A549 (cell line): ENCODE results near the gene TMEM95.

Experiments
- BHLHE40 ChIP-seq: IDR thresholded peaks from 2 replicates; pipeline ENCODE4 v1.6.1; 2012; ENCODE audit warnings: low read depth, low read length, inconsistent platforms
- CBX8 ChIP-seq: fragments of 200-600 bp; sonication (generic); IDR thresholded peaks from 2 replicates; pipeline ENCODE4 v1.6.1; 2016
- CTCF ChIP-seq: fragments of >200 bp; sonication (Bioruptor Twin); formaldehyde crosslinking; IDR thresholded peaks from 3 replicates; pipeline ENCODE4 v1.5.1; 2016
- EP300 ChIP-seq, 2 experiments: fragments of >200 bp; sonication (Bioruptor Twin); formaldehyde crosslinking; IDR thresholded peaks; 2 replicates in 1 of 2; 3 replicates in 1 of 2; pipeline ENCODE4 v1.6.1; 2016 to 2017
- FOSL2 ChIP-seq, 2 experiments: fragments of 450-650 bp in 1 of 2; fragments of >200 bp in 1 of 2; sonication (Bioruptor Twin) in 1 of 2; formaldehyde crosslinking; IDR thresholded peaks; 2 replicates each; pipeline versions ENCODE4 v1.5.0 to v1.6.1; 2016 to 2020; ENCODE audit warnings: mild to moderate bottlenecking in 1 of 2, moderate library complexity in 1 of 2
- HDAC2 ChIP-seq: fragments of 200-600 bp; sonication (generic); IDR thresholded peaks from 2 replicates; pipeline ENCODE4 v1.6.1; 2016
- JUNB ChIP-seq: fragments of >200 bp; sonication (Bioruptor Twin); formaldehyde crosslinking; IDR thresholded peaks from 2 replicates; pipeline ENCODE4 v1.6.1; 2016
- MAFK ChIP-seq: fragments of 450-650 bp; IDR thresholded peaks from 2 replicates; pipeline ENCODE4 v1.6.1; 2014; ENCODE audit not compliant: partially characterized antibody
- MAX ChIP-seq: IDR thresholded peaks from 2 replicates; pipeline ENCODE4 v1.6.1; 2012
- POLR2A ChIP-seq: IDR thresholded peaks from 2 replicates; pipeline ENCODE4 v1.6.1; 2012; ENCODE audit warnings: mild to moderate bottlenecking, low read length
- RFX5 ChIP-seq: fragments of 450-650 bp; IDR thresholded peaks from 2 replicates; pipeline ENCODE4 v1.7.1; 2014; ENCODE audit warnings: antibody characterized with exemption, mild to moderate bottlenecking, moderate library complexity
- SMC3 ChIP-seq: fragments of >200 bp; sonication (Bioruptor Twin); formaldehyde crosslinking; IDR thresholded peaks from 3 replicates; pipeline ENCODE4 v1.6.1; 2018; ENCODE audit warnings: inconsistent platforms
- ZNF302 ChIP-seq: fragments of 250-450 bp; sonication (Bioruptor Pico); IDR thresholded peaks from 2 replicates; pipeline ENCODE4 v1.9.0; 2021; ENCODE audit warnings: inconsistent platforms, mild to moderate bottlenecking, moderate library complexity

GRCh38 chr17:7328009-7328408 lies 26.9 kb upstream of the TMEM95 start:
- TF ChIP-seq POLR2A (no peak), JUNB (no peak), FOSL2 (IDR thresholded peaks at IDR 0.05) (no peak), FOSL2 (CRISPR knock-in tag; IDR thresholded peaks at IDR 0.05) (no peak), CBX8 (no peak), HDAC2 (no peak), RFX5 (no peak), CTCF (no peak), BHLHE40 (no peak), ZNF302 (no peak), SMC3 (no peak), MAFK (no peak), MAX (no peak), EP300 (IDR thresholded peaks at IDR 0.05) (no peak)
